ENCODE results near the gene FGF14. TPM values are rescaled to one million over a fixed set of nuclear protein-coding genes. Genes with fewer than 3 reads are reported as not detected.

Gene FGF14
- total RNA-seq, 1 donor from 2014 or later = 0.23 TPM

GRCh38 chr13:101728615-101729014, 673.2 kb downstream of the FGF14 start:
- no peak overlapping the region for H3K27ac ChIP-seq (ENCODE audit: low read depth, low read length)
- H3K9ac ChIP-seq (ENCODE audit: low read length) = no peak overlapping the region
- H3K4me3 Mint-ChIP-seq (ENCODE audit: unreplicated experiment) = no peak overlapping the region
- H3K27ac Mint-ChIP-seq (ENCODE audit: unreplicated experiment) = no peak overlapping the region
- no peaks in the 10 kb centered on the region for H3K36me3 ChIP-seq (ENCODE audit: insufficient read depth, low read length)
- no peaks in the 10 kb centered on the region for H3K9me3 ChIP-seq (ENCODE audit: insufficient read depth, low read depth, low read length)
- no peaks in the 10 kb centered on the region for H3K9me3 Mint-ChIP-seq (ENCODE audit: unreplicated experiment)
- DNase-seq (ENCODE audit: low read depth) (no peak), FAIRE-seq (no peak)
- no peaks in the 10 kb centered on the region for H3K4me1 Mint-ChIP-seq (ENCODE audit: low read depth, unreplicated experiment)
- no peaks in the 10 kb centered on the region for H3K36me3 Mint-ChIP-seq (ENCODE audit: low read depth, unreplicated experiment)
- H3K79me2 ChIP-seq (ENCODE audit: insufficient read depth, low read length) = no peaks in the 10 kb centered on the region
- TF ChIP-seq CTCF (IDR thresholded peaks at IDR 0.05; ENCODE audit: insufficient read depth, low read depth, low read length) (no peak), EZH2 (IDR thresholded peaks at IDR 0.05; ENCODE audit: insufficient read depth, low read length) (no peak)
- no peak overlapping the region for H3K4me3 ChIP-seq (ENCODE audit: insufficient read depth, low read depth, low read length)
- H3K27me3 ChIP-seq (ENCODE audit: insufficient read depth, low read length) = no peaks in the 10 kb centered on the region
- no peak overlapping the region for H3K4me2 ChIP-seq (ENCODE audit: low read length)
- H3K4me1 ChIP-seq (ENCODE audit: insufficient read depth, low read length) = no peaks in the 10 kb centered on the region
- H4K20me1 ChIP-seq (ENCODE audit: insufficient read depth, low read length) = no peaks in the 10 kb centered on the region
- no peak overlapping the region for H2AFZ ChIP-seq (ENCODE audit: low read depth, low read length)
- no peaks in the 10 kb centered on the region for H3K27me3 Mint-ChIP-seq (ENCODE audit: low read depth, unreplicated experiment)

DNA sequence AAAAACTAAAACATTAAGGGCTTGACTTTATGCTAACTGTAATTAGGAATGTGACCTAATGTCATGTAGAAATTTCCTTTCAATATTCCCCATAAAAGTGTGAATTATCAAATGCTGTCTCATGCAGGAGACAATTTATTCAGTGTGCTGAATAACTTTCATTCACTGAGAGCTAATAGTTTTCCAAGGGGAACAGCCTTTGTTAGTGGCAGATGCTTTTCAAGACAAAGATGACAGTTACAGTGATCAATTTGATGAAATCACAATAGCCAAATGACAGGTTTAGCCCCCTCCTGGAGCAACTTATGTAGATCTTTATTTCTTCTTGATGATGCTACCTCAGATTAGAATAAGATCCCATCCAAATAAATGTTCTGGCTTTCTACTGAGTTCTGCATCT, 673.8 kb downstream of the FGF14 start:
- DNase-seq (ENCODE audit: low read depth) = no peak
- Histone ChIP-seq H3K9ac (ENCODE audit: low read length) (no peak overlapping the region), H3K4me1 (ENCODE audit: insufficient read depth, low read length) (no peaks in the 10 kb centered on the region), H3K79me2 (ENCODE audit: insufficient read depth, low read length) (no peaks in the 10 kb centered on the region), H3K27me3 (ENCODE audit: insufficient read depth, low read length) (no peaks in the 10 kb centered on the region), H3K36me3 (ENCODE audit: insufficient read depth, low read length) (no peaks in the 10 kb centered on the region), H4K20me1 (ENCODE audit: insufficient read depth, low read length) (no peaks in the 10 kb centered on the region), H3K27ac (ENCODE audit: low read depth, low read length) (no peak overlapping the region), H3K9me3 (ENCODE audit: insufficient read depth, low read depth, low read length) (no peaks in the 10 kb centered on the region), H2AFZ (ENCODE audit: low read depth, low read length) (no peak overlapping the region), H3K4me3 (ENCODE audit: insufficient read depth, low read depth, low read length) (no peak overlapping the region), H3K4me2 (ENCODE audit: low read length) (no peak overlapping the region)
- H3K27me3 Mint-ChIP-seq (ENCODE audit: low read depth, unreplicated experiment) = no peaks in the 10 kb centered on the region
- H3K9me3 Mint-ChIP-seq (ENCODE audit: unreplicated experiment) = no peaks in the 10 kb centered on the region
- no peak for FAIRE-seq
- H3K36me3 Mint-ChIP-seq (ENCODE audit: low read depth, unreplicated experiment) = no peaks in the 10 kb centered on the region
- H3K4me1 Mint-ChIP-seq (ENCODE audit: low read depth, unreplicated experiment) = no peaks in the 10 kb centered on the region
- H3K27ac Mint-ChIP-seq (ENCODE audit: unreplicated experiment) = no peak overlapping the region
- no peak overlapping the region for H3K4me3 Mint-ChIP-seq (ENCODE audit: unreplicated experiment)
- no peak for TF ChIP-seq CTCF (IDR thresholded peaks at IDR 0.05; ENCODE audit: insufficient read depth, low read depth, low read length)
- no peak for TF ChIP-seq EZH2 (IDR thresholded peaks at IDR 0.05; ENCODE audit: insufficient read depth, low read length)

DNA sequence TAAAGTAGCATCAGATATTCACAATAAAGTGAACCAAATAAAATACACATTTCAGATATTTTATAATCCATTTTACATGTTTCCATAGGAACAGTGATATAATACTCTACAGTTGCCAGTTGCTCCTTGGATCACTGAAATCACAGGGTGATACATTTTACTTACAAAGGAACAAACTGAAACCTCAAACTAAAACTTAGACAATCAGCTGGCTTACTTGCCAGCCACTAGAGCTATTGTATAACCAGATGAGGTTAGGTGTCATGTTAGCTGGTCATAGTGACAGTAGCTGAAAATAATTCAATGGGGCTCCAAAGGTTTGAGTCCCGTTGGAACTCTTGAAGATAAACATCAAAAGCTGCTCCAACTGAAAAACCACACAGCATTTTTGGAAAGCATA, 674.7 kb downstream of the FGF14 start:
- Mint-ChIP-seq H3K27me3 (ENCODE audit: low read depth, unreplicated experiment) (no peaks in the 10 kb centered on the region), H3K27ac (ENCODE audit: unreplicated experiment) (no peak overlapping the region), H3K4me1 (ENCODE audit: low read depth, unreplicated experiment) (no peaks in the 10 kb centered on the region), H3K36me3 (ENCODE audit: low read depth, unreplicated experiment) (no peaks in the 10 kb centered on the region), H3K4me3 (ENCODE audit: unreplicated experiment) (no peak overlapping the region), H3K9me3 (ENCODE audit: unreplicated experiment) (no peaks in the 10 kb centered on the region)
- Histone ChIP-seq H3K4me3 (ENCODE audit: insufficient read depth, low read depth, low read length) (no peak overlapping the region), H3K79me2 (ENCODE audit: insufficient read depth, low read length) (no peaks in the 10 kb centered on the region), H3K27me3 (ENCODE audit: insufficient read depth, low read length) (no peaks in the 10 kb centered on the region), H3K4me1 (ENCODE audit: insufficient read depth, low read length) (no peaks in the 10 kb centered on the region), H3K9me3 (ENCODE audit: insufficient read depth, low read depth, low read length) (no peaks in the 10 kb centered on the region), H4K20me1 (ENCODE audit: insufficient read depth, low read length) (no peaks in the 10 kb centered on the region), H3K36me3 (ENCODE audit: insufficient read depth, low read length) (no peaks in the 10 kb centered on the region), H3K9ac (ENCODE audit: low read length) (no peak overlapping the region), H3K27ac (ENCODE audit: low read depth, low read length) (no peak overlapping the region), H2AFZ (ENCODE audit: low read depth, low read length) (no peak overlapping the region), H3K4me2 (ENCODE audit: low read length) (no peak overlapping the region)
- no peak for FAIRE-seq
- no peak for TF ChIP-seq EZH2 (IDR thresholded peaks at IDR 0.05; ENCODE audit: insufficient read depth, low read length)
- DNase-seq (ENCODE audit: low read depth) = no peak

Data from astrocyte (in vitro differentiated cells and primary cell).